MM.1S (cell line): Measurements from ENCODE around the gene CENPE.

ENCODE experiments used
- DNase-seq: peaks from one replicate; pipeline ENCODE4 v3.0.0-alpha.2; 2015
- H2AFZ ChIP-seq: fragments of 300-600 bp; sonication (generic); 2 replicates; pipeline ENCODE4 v1.6.0; 2016; ENCODE audit warnings: antibody characterized with exemption, low read length
- H3F3A ChIP-seq: fragments of 300-600 bp; sonication (generic); 2 replicates; pipeline ENCODE4 v1.6.1; 2016; ENCODE audit warnings: mild to moderate bottlenecking, antibody characterized with exemption, low read length, moderate library complexity, mixed read lengths; ENCODE audit not compliant: insufficient read depth
- H3K27ac ChIP-seq: fragments of 300-600 bp; sonication (generic); 2 replicates; pipeline ENCODE4 v1.5.1; 2016; ENCODE audit warnings: mild to moderate bottlenecking, low read length
- H3K27me3 ChIP-seq: fragments of 300-600 bp; sonication (generic); replicated peaks from 2 replicates; pipeline ENCODE4 v1.6.0; 2016; ENCODE audit warnings: low read length; ENCODE audit not compliant: insufficient read depth
- H3K36me3 ChIP-seq: fragments of 300-600 bp; sonication (generic); replicated peaks from 2 replicates; pipeline ENCODE4 v1.6.1; 2016; ENCODE audit warnings: mild to moderate bottlenecking, low read length, mixed read lengths; ENCODE audit not compliant: insufficient read depth
- H3K4me1 ChIP-seq: fragments of 300-600 bp; sonication (generic); 2 replicates; pipeline ENCODE4 v1.6.1; 2016; ENCODE audit warnings: low read length, mixed read lengths
- H3K4me2 ChIP-seq: fragments of 300-600 bp; sonication (generic); 2 replicates; pipeline ENCODE4 v1.6.0; 2016; ENCODE audit warnings: low read depth, low read length
- H3K4me3 ChIP-seq: fragments of 300-600 bp; sonication (generic); 2 replicates; pipeline ENCODE4 v1.5.1; 2016; ENCODE audit warnings: low read length, mixed read lengths
- H3K79me2 ChIP-seq: fragments of 300-600 bp; sonication (generic); 2 replicates; pipeline ENCODE4 v1.6.1; 2016; ENCODE audit warnings: mixed run types, low read length, mixed read lengths
- H3K9ac ChIP-seq: fragments of 300-600 bp; sonication (generic); 2 replicates; pipeline ENCODE4 v1.6.1; 2016; ENCODE audit warnings: low read length, mixed read lengths
- H3K9me2 ChIP-seq: fragments of 300-600 bp; sonication (generic); replicated peaks from 2 replicates; pipeline ENCODE4 v1.6.1; 2016; ENCODE audit warnings: mild to moderate bottlenecking, low read length, mixed read lengths; ENCODE audit not compliant: insufficient read depth
- H3K9me3 ChIP-seq: fragments of 300-600 bp; sonication (generic); replicated peaks from 2 replicates; pipeline ENCODE4 v1.6.1; 2016; ENCODE audit warnings: mild to moderate bottlenecking, low read length, mixed read lengths; ENCODE audit not compliant: insufficient read depth
- H4K20me1 ChIP-seq: fragments of 300-600 bp; sonication (generic); 2 replicates; pipeline ENCODE4 v1.6.1; 2016; ENCODE audit warnings: mild to moderate bottlenecking, low read length, moderate library complexity, mixed read lengths; ENCODE audit not compliant: insufficient read depth
- CTCF ChIP-seq: fragments of 300-600 bp; sonication (generic); IDR thresholded peaks from 2 replicates; pipeline ENCODE4 v1.5.1; 2016; ENCODE audit warnings: antibody characterized with exemption, low read length, mixed read lengths
- EZH2 ChIP-seq: fragments of 300-600 bp; sonication (generic); optimal IDR thresholded peaks from 2 replicates; pipeline ENCODE3; 2017; ENCODE audit warnings: low read depth, mild to moderate bottlenecking, antibody characterized with exemption, low read length, mixed read lengths
- EZH2phosphoT487 ChIP-seq: fragments of 300-600 bp; sonication (generic); IDR thresholded peaks from 2 replicates; pipeline ENCODE4 v1.6.1; 2018; ENCODE audit warnings: antibody characterized with exemption, low read length

Gene CENPE

GRCh38 chr4:103100691-103101090, 97.5 kb downstream of the CENPE start:
- H3K27ac ChIP-seq: no peak overlapping the region
- TF ChIP-seq EZH2phosphoT487 (no peak), CTCF (no peak), EZH2 (no peak)
- H3K4me1 ChIP-seq: no peaks in the 10 kb centered on the region; the same call in 1 of the 2 replicates
- H2AFZ ChIP-seq: no peak overlapping the region
- DNase-seq: no peak
- H3K79me2 ChIP-seq: no peaks in the 10 kb centered on the region
- H3K27me3 ChIP-seq: no peaks in the 10 kb centered on the region
- H3K4me2 ChIP-seq: no peak overlapping the region
- no peak overlapping the region for H3K9ac ChIP-seq
- no peaks in the 10 kb centered on the region for H3K36me3 ChIP-seq
- H3F3A ChIP-seq: no peaks in the 10 kb centered on the region
- H4K20me1 ChIP-seq: no peaks in the 10 kb centered on the region
- no peaks in the 10 kb centered on the region for H3K9me2 ChIP-seq
- no peaks in the 10 kb centered on the region for H3K9me3 ChIP-seq
- H3K4me3 ChIP-seq: no peak overlapping the region

DNA sequence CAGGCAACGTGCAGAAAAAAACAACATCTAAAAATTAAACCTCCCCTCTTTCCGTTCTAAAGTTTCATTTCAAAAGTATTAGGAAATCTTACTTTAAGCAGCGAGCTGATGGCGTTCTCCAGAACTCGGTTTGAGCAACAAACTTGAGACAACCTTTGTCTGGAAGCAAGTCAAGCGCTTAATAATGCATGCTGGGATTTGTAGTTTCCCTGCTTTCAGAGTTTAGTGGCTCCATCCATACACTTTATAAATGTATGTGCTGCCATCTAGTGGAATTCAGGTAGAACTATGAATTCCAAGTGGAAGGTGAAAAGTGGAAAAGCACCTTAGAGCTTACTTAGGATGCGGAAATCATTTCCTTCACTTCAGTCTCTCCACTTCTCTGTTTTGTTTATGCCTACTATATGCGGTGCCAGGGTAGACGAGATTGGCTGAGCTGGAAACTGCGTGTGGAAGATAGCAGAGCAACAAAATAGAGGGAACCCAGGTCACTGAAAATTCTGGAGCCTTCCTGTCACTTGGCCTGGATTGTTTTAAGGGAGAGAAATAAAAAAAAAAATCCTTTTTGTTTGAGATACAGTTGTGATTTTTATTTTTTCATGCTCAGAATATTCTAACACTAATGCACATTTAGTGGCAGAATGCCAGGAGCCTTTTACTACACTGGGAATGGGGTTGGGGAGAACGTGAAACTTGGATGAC, 98.3 kb downstream of the CENPE start, which contains the start of gene BDH2:
TSS of gene BDH2 (minus strand) at position 144 of the 702 bp plus-strand sequence. CDS start 3,580 bp downstream, outside the sequence.
- no peak within 1 kb of the TSS for H3K27ac ChIP-seq

GRCh38 chr4:103098756-103099440, 99.2 kb downstream of the CENPE start:
- Histone ChIP-seq H3K4me2 (peak overlapping the region; percentile 72), H3K4me3 (peak overlapping the region; percentile 43), H3K9me3 (no peaks in the 10 kb centered on the region), H3K27me3 (no peaks in the 10 kb centered on the region), H3K79me2 (no peaks in the 10 kb centered on the region), H3K4me1 (no peaks in the 10 kb centered on the region; the same call in 1 of the 2 replicates), H3K9ac (peak overlapping the region; percentile 44; the same call in 1 of the 2 replicates), H3F3A (no peaks in the 10 kb centered on the region), H3K9me2 (no peaks in the 10 kb centered on the region), H3K27ac (no peak overlapping the region), H4K20me1 (no peaks in the 10 kb centered on the region), H2AFZ (peak overlapping the region; percentile 84), H3K36me3 (no peaks in the 10 kb centered on the region)
- no peak for DNase-seq
- no peak for TF ChIP-seq EZH2
- no peak for TF ChIP-seq CTCF
- no peak for TF ChIP-seq EZH2phosphoT487

More for the DNA sequence above, 98.3 kb downstream of the CENPE start, which contains the start of gene BDH2:
- H4K20me1 ChIP-seq: no peaks in the 10 kb centered on the region
- H3K9me2 ChIP-seq: no peaks in the 10 kb centered on the region
- peak within 1 kb of the TSS; percentile 72 for H3K4me2 ChIP-seq
- peak; percentile 91 for DNase-seq
- no peaks in the 10 kb centered on the region for H3K9me3 ChIP-seq
- H3K27me3 ChIP-seq: no peaks in the 10 kb centered on the region
- H3K4me3 ChIP-seq: peak within 1 kb of the TSS; percentile 43
- H3K79me2 ChIP-seq: no peaks in the 10 kb centered on the region
- no peaks in the 10 kb centered on the region for H3F3A ChIP-seq
- peak within 1 kb of the TSS; percentile 44; the same call in 1 of the 2 replicates for H3K9ac ChIP-seq
- H3K4me1 ChIP-seq: no peaks in the 10 kb centered on the region; the same call in 1 of the 2 replicates
- TF ChIP-seq CTCF (peak; percentile 79), EZH2 (no peak)
- H3K36me3 ChIP-seq: no peaks in the 10 kb centered on the region
- H2AFZ ChIP-seq: peak within 1 kb of the TSS; percentile 84
